Measurements from ENCODE around the gene MBD5.

DNA sequence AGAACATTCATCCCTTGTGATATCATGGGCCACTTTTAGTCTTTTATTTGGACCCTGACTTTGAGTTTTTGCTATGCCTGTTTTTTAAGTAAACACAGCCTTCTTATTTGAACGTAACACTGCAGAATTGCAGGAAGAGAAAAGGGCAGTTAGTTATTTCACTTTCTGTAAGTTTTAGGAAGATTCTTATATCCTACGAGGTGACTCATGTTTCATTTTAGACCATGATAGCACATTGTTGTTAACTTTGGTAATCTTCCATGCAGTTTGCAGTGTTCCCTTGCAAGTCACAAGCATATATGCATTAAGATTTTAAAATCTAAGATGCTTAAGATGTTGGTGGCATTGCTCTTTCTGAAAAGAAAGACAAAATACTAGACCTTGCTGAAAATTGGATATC lies 495.1 kb downstream of the MBD5 start:
- TF ChIP-seq, protein P1, sequence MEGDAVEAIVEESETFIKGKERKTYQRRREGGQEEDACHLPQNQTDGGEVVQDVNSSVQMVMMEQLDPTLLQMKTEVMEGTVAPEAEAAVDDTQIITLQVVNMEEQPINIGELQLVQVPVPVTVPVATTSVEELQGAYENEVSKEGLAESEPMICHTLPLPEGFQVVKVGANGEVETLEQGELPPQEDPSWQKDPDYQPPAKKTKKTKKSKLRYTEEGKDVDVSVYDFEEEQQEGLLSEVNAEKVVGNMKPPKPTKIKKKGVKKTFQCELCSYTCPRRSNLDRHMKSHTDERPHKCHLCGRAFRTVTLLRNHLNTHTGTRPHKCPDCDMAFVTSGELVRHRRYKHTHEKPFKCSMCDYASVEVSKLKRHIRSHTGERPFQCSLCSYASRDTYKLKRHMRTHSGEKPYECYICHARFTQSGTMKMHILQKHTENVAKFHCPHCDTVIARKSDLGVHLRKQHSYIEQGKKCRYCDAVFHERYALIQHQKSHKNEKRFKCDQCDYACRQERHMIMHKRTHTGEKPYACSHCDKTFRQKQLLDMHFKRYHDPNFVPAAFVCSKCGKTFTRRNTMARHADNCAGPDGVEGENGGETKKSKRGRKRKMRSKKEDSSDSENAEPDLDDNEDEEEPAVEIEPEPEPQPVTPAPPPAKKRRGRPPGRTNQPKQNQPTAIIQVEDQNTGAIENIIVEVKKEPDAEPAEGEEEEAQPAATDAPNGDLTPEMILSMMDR (IDR thresholded peaks at IDR 0.05): no peak
- no peak for TF ChIP-seq POLR2A (IDR thresholded peaks at IDR 0.05)
